Testis (tissue), 3 donors: ENCODE measurements around the gene SPDYA. TPM values are rescaled to one million over a fixed set of nuclear protein-coding genes. Genes with fewer than 3 reads are reported as not detected.

ENCODE experiments used
- DNase-seq: peaks from one replicate; pipeline ENCODE4 v3.0.0-alpha.2; 2019
- H3K27ac ChIP-seq, 2 donors: fragments of 200-600 bp; sonication (generic); one replicate each; pipeline ENCODE4 v1.5.1; 2019
- H3K27me3 ChIP-seq: fragments of 200-600 bp; sonication (generic); one replicate; pipeline ENCODE4 v1.5.1; 2019
- H3K36me3 ChIP-seq: fragments of 200-600 bp; sonication (generic); one replicate; pipeline ENCODE4 v1.5.1; 2017; ENCODE audit warnings: low read depth; ENCODE audit errors: missing control alignments
- H3K4me1 ChIP-seq: fragments of 200-600 bp; sonication (generic); one replicate; pipeline ENCODE4 v1.5.1; 2019
- H3K4me3 ChIP-seq, 2 donors: fragments of 200-600 bp; sonication (generic); one replicate each; pipeline ENCODE4 v1.5.1; 2017 to 2019
- H3K9me3 ChIP-seq: fragments of 200-600 bp; sonication (generic); one replicate; pipeline ENCODE4 v1.5.1; 2017
- POLR2A ChIP-seq: fragments of 450-650 bp; IDR thresholded peaks from one replicate; pipeline ENCODE4 v1.6.1; 2017; ENCODE audit warnings: antibody characterized with exemption, mild to moderate bottlenecking, moderate library complexity
- WGBS, 2 donors: methylation state at CpG; one replicate each; pipeline ENCODE4 v1.1.5; 2018; 5-methylcytosine and 5-hydroxymethylcytosine counted together
- intact Hi-C: fragments of 100-400 bp; cut with DNase I; formaldehyde crosslinking; loops from one replicate; pipeline ENCODE4 v1.15.1; 2023; ENCODE audit warnings: low total_unique reads
- polyA plus RNA-seq: library from polyadenylated mRNA; stranded (reverse); fragments of 350-450 nt; fragmentation: Illumina TruSeq; extraction: RNeasy Lipid Tissue Mini Kit (QIAGEN cat#74804); gene quantifications from one replicate; pipeline ENCODE4 v1.2.3, GENCODE V29; 2014; ENCODE audit warnings: low read depth, low replicate concordance; ENCODE audit not compliant: insufficient read depth
- total RNA-seq, 2 donors: library from RNA; depleted of rRNA; stranded (reverse); fragments of >200 nt; gene quantifications; one replicate each; pipeline ENCODE4 v1.2.3, GENCODE V29; 2016
- TF ChIP-seq, protein P1 (sequence below), 3 experiments: fragments of 450-650 bp in 2 of 3; fragments of 200-600 bp in 1 of 3; sonication (generic) in 1 of 3; IDR thresholded peaks; one replicate each; pipeline ENCODE4 v1.5.1; 2016 to 2019; ENCODE audit warnings: antibody characterized with exemption in 3 of 3, mild to moderate bottlenecking in 2 of 3, moderate library complexity in 1 of 3

The SPDYA gene
- total and polyA plus RNA-seq, 3 donors from 2014 or later = 28.7 to 93.7 (median 40.9) TPM

DNA sequence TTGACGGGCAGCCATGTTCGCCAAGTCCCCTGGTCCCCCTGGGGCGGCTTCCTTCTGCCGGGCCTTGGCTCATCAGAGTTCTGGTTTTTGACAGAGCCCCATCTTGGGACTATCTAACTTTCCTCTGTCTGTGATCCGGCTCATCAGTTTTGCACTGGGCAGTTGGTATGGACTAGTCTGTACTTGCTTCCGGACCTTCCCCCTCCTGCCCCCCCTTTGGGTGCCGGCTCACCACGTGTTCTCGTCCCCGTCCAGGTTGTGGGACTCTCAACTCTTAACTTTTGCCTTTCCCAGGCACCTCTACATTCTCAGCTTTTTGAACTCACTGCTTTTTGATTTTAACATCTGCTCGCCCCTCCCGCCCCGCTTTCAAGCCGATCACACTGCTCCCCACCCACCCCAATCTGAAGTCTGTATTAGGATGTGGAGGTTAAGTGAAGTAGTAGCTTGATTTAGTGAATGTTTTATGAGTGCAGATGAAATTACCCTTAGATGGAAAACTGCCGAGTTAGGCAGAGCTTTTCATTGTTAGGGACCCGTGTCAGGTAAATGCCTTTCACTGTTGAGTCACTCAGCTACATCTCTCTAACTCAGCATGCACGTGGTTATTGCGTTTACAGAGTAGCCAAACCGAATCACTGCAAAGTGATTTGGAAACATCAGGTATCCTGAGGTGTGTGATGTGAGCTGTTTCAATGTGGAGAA, 84.7 kb downstream of the SPDYA start:
- peak; percentile 33 for DNase-seq
- TF ChIP-seq POLR2A = no peak
- TF ChIP-seq, protein P1, sequence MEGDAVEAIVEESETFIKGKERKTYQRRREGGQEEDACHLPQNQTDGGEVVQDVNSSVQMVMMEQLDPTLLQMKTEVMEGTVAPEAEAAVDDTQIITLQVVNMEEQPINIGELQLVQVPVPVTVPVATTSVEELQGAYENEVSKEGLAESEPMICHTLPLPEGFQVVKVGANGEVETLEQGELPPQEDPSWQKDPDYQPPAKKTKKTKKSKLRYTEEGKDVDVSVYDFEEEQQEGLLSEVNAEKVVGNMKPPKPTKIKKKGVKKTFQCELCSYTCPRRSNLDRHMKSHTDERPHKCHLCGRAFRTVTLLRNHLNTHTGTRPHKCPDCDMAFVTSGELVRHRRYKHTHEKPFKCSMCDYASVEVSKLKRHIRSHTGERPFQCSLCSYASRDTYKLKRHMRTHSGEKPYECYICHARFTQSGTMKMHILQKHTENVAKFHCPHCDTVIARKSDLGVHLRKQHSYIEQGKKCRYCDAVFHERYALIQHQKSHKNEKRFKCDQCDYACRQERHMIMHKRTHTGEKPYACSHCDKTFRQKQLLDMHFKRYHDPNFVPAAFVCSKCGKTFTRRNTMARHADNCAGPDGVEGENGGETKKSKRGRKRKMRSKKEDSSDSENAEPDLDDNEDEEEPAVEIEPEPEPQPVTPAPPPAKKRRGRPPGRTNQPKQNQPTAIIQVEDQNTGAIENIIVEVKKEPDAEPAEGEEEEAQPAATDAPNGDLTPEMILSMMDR (IDR thresholded peaks at IDR 0.05) = no peak
- no peaks in the 10 kb centered on the region for H3K27me3 ChIP-seq
- no peaks in the 10 kb centered on the region for H3K9me3 ChIP-seq
- intact Hi-C loops = no loop called here
- peak overlapping the region; percentile 51 for H3K27ac ChIP-seq
- peak overlapping the region; percentile 91 to 93 for H3K4me3 ChIP-seq
- peaks cover 19% of the 10 kb centered on the region for H3K4me1 ChIP-seq
- 0 to 1% methylated on average over 19 of the region's 19 CpGs for WGBS, 2 donors
- H3K36me3 ChIP-seq = no peaks in the 10 kb centered on the region

GRCh38 chr2:28896906-28897305, 86.3 kb downstream of the SPDYA start:
- Histone ChIP-seq H3K4me3 (no peak overlapping the region), H3K9me3 (no peaks in the 10 kb centered on the region), H3K27ac (no peak overlapping the region), H3K27me3 (no peaks in the 10 kb centered on the region), H3K36me3 (no peaks in the 10 kb centered on the region), H3K4me1 (peaks cover 19% of the 10 kb centered on the region)
- WGBS, 2 donors = 33 to 56% methylated on average over 2 of the region's 2 CpGs
- TF ChIP-seq, protein P1 (IDR thresholded peaks at IDR 0.05) = no peak
- no peak for TF ChIP-seq POLR2A
- no peak for DNase-seq
- intact Hi-C loops = no loop called here

GRCh38 chr2:28898048-28898447, 87.4 kb downstream of the SPDYA start:
- intact Hi-C loops = no loop called here
- WGBS, 2 donors = 70 to 78% methylated on average over 1 of the region's 1 CpG
- Histone ChIP-seq H3K4me1 (peaks cover 19% of the 10 kb centered on the region), H3K27ac (no peak overlapping the region), H3K36me3 (no peaks in the 10 kb centered on the region), H3K9me3 (no peaks in the 10 kb centered on the region), H3K27me3 (no peaks in the 10 kb centered on the region), H3K4me3 (no peak overlapping the region)
- no peak for DNase-seq
- TF ChIP-seq POLR2A = no peak
- TF ChIP-seq, protein P1 (IDR thresholded peaks at IDR 0.05) = no peak

Other genes starting within 250 kb of the SPDYA start
- 100 to 1,000 TPM; 175 to 204 TPM for gene PPP1CB, start 59.0 kb upstream of the SPDYA start, total RNA-seq
- gene PPP1CB, start 59.0 kb upstream of the SPDYA start, polyA plus RNA-seq = 84.8 TPM
- gene TRMT61B, start 59.5 kb downstream of the SPDYA start, total RNA-seq = 10 to 100 TPM; 11.1 to 13.4 TPM
- gene TRMT61B, start 59.5 kb downstream of the SPDYA start, polyA plus RNA-seq = 14.6 TPM
- gene WDR43, start 83.8 kb downstream of the SPDYA start, total RNA-seq = 10 to 100 TPM; 52.0 to 58.2 TPM
- gene WDR43, start 83.8 kb downstream of the SPDYA start, polyA plus RNA-seq = 52.7 TPM
- gene TOGARAM2, start 170.5 kb downstream of the SPDYA start, total RNA-seq = 1 to 10 TPM; 2.1 to 3.5 TPM
- 5.2 TPM for gene TOGARAM2, start 170.5 kb downstream of the SPDYA start, polyA plus RNA-seq